Body of pancreas (tissue), 4 donors: Measurements from ENCODE around the gene TNS3. TPM values are rescaled to one million over a fixed set of nuclear protein-coding genes. Genes with fewer than 3 reads are reported as not detected.

Source experiments
- ATAC-seq: fragments of 150-250 bp; one replicate; pipeline ENCODE4 v1.9.1; 2016
- DNase-seq, 4 donors: peaks; one replicate each; pipeline ENCODE4 v3.0.0-alpha.2; 2019
- H3K27ac ChIP-seq, 4 donors: fragments of 200-600 bp; sonication (generic); 1 replicate in 3 of 4; 2 replicates in 1 of 4; pipeline versions ENCODE4 v1.5.1 to v1.6.1; 2016 to 2019; ENCODE audit warnings: mild to moderate bottlenecking in 1 of 4, mixed read lengths in 1 of 4, moderate library complexity in 1 of 4
- H3K27me3 ChIP-seq, 2 donors: fragments of 200-600 bp; sonication (generic); one replicate each; pipeline ENCODE4 v1.6.0; 2016; ENCODE audit warnings: mild to moderate bottlenecking in 1 of 2
- H3K36me3 ChIP-seq, 2 donors: fragments of 200-600 bp; sonication (generic); replicated peaks in 1 of 2; 2 replicates each; pipeline ENCODE4 v1.5.1; 2016; ENCODE audit warnings: low read depth in 2 of 2; ENCODE audit not compliant: insufficient read depth in 1 of 2
- H3K4me1 ChIP-seq: fragments of 200-600 bp; sonication (generic); one replicate; pipeline ENCODE4 v1.6.0; 2016
- H3K4me3 ChIP-seq, 2 donors: fragments of 200-600 bp; sonication (generic); 1 replicate in 1 of 2; 2 replicates in 1 of 2; pipeline ENCODE4 v1.5.1; 2016 to 2019
- H3K9me3 ChIP-seq, 3 donors: fragments of 200-600 bp; sonication (generic); 1 replicate in 2 of 3; 2 replicates in 1 of 3; pipeline ENCODE4 v1.5.1; 2016
- CTCF ChIP-seq, 7 experiments: fragments of 450-650 bp in 4 of 7; fragments of 200-600 bp in 3 of 7; sonication (generic) in 3 of 7; IDR thresholded peaks; one replicate each; pipeline ENCODE4 v1.5.1; 2016 to 2019; ENCODE audit warnings: antibody characterized with exemption in 7 of 7
- POLR2A ChIP-seq, 3 donors: fragments of 450-650 bp; IDR thresholded peaks; one replicate each; pipeline ENCODE4 v1.6.1; 2016; ENCODE audit warnings: antibody characterized with exemption in 3 of 3, mild to moderate bottlenecking in 2 of 3
- WGBS, 2 donors: methylation state at CpG; one replicate each; pipeline ENCODE4 v1.1.5; 2017; 5-methylcytosine and 5-hydroxymethylcytosine counted together
- intact Hi-C: fragments of 100-400 bp; cut with DNase I; formaldehyde crosslinking; loops from one replicate; pipeline ENCODE4 v1.15.1; 2023
- total RNA-seq, 2 donors: library from RNA; depleted of rRNA; stranded (reverse); fragments of >200 nt; gene quantifications; one replicate each; pipeline ENCODE4 v1.1.0, GENCODE V29; 2016

Gene TNS3
- total RNA-seq, 2 donors from 2014 or later = 100 to 265 TPM

DNA sequence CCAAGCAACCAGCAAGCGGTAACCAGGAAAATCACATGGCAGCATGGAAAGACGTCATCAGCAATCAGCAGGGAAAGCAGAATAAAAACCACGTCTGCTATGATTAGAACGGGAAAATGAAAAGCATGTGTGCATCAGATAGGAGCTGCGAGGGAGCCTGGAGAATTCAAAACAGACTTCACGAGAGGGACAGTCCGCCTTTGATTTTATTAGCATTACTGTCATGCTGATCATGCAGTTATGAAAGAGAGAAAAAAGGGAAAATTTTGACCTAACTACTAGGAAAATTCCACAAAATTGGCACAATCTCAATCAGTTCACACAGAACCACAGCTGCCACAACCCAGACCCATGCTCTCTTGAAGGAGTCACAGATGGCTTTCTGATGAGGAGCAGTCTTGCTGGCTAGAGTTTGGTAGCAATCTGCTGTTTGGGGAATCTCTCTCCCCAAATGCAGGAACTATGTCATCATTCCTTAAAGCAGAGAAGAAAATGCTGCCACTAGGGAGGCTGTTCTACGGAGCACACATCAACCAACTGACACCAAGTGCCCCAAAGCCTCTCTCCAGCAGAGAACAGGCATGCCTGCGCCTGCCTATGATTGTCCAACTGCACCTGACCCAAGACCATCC lies 295.9 kb downstream of the TNS3 start:
- intact Hi-C loops = no loop called here
- DNase-seq = peak in 1 of 4 donors; percentile 29
- H3K4me3 ChIP-seq = no peak overlapping the region
- H3K4me1 ChIP-seq = no peaks in the 10 kb centered on the region
- peak; percentile 12 for ATAC-seq
- H3K27me3 ChIP-seq = no peaks in the 10 kb centered on the region
- no peak overlapping the region for H3K27ac ChIP-seq
- 92 to 95% methylated on average over 8 to 9 of the region's 9 CpGs for WGBS, 2 donors
- H3K36me3 ChIP-seq = peaks cover 20 to 48% of the 10 kb centered on the region in 2 donors
- H3K9me3 ChIP-seq = no peaks in the 10 kb centered on the region
- no peak for TF ChIP-seq POLR2A (IDR thresholded peaks at IDR 0.05)
- no peak for TF ChIP-seq CTCF (IDR thresholded peaks at IDR 0.05)

DNA sequence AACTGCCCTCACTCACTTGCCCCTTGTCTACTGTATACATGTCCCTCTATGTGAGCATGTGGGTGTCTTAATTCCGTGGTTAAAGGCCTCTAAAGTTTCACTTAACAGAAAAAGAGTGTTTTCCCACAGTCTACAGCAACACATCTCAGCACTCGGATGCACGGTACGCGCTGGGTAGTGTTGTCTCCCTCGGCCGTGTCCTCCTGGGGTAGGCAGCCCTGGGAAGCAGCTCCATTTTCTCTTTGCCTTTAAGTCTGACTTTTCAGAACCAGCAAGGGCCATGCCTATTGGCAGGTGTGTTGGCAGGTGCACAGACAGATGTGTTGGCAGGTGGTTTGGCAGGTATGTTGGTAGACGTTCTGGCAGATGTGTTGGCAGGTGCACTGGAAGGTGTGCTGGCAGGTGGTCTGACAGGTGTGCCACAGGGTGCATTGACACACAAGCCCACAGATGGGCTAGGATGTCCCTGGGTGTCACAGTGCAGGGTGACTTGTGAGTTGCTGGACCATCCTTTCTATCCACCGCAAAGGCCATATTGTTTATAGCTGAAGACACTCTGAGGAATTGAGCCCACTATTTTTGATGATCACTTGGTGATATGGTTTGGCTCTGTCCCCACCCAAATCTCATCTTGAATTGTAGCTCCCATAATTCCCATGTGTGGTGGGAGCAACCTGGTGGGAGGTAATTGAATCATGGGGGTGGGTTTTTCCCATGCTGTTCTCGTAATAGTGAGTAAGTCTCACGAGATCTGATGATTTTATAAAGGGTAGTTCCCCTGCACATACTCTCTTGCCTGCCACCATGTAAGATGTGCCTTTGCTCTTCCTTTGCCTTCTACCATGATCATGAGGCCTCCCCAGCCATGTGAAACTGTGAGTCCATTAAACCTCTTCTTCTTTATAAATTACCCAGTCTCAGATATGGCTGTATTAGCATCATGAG lies 296.9 kb downstream of the TNS3 start:
- Histone ChIP-seq H3K27me3 (no peaks in the 10 kb centered on the region), H3K4me3 (no peak overlapping the region), H3K27ac (no peak overlapping the region), H3K9me3 (no peaks in the 10 kb centered on the region), H3K4me1 (no peaks in the 10 kb centered on the region), H3K36me3 (peaks cover 20 to 53% of the 10 kb centered on the region in 2 donors)
- ATAC-seq (no peak), DNase-seq (no peak)
- TF ChIP-seq CTCF (IDR thresholded peaks at IDR 0.05) (no peak), POLR2A (IDR thresholded peaks at IDR 0.05) (no peak)
- WGBS, 2 donors = 90% methylated on average over 11 of the region's 11 CpGs
- intact Hi-C loops = no loop called here

GRCh38 chr7:47283497-47284131 lies 298.3 kb downstream of the TNS3 start:
- TF ChIP-seq CTCF (IDR thresholded peaks at IDR 0.05) = no peak
- TF ChIP-seq POLR2A (IDR thresholded peaks at IDR 0.05) = no peak
- Histone ChIP-seq H3K27ac (no peak overlapping the region), H3K27me3 (no peaks in the 10 kb centered on the region), H3K4me1 (no peaks in the 10 kb centered on the region), H3K9me3 (no peaks in the 10 kb centered on the region), H3K36me3 (peaks cover 20 to 51% of the 10 kb centered on the region in 2 donors), H3K4me3 (no peak overlapping the region)
- intact Hi-C loops = no loop called here
- peak in 3 of 4 donors; percentile 35 to 38 (median 37) for DNase-seq
- WGBS, 2 donors = 71 to 75% methylated on average over 10 of the region's 10 CpGs
- ATAC-seq = peak; percentile 43

GRCh38 chr7:47282790-47283496 lies 299.0 kb downstream of the TNS3 start:
- H3K36me3 ChIP-seq = peaks cover 20 to 46% of the 10 kb centered on the region in 2 donors
- H3K27ac ChIP-seq = no peak overlapping the region
- no peaks in the 10 kb centered on the region for H3K27me3 ChIP-seq
- DNase-seq (no peak), ATAC-seq (no peak)
- no peak for TF ChIP-seq POLR2A (IDR thresholded peaks at IDR 0.05)
- no peak for TF ChIP-seq CTCF (IDR thresholded peaks at IDR 0.05)
- H3K4me3 ChIP-seq = no peak overlapping the region
- intact Hi-C loops = no loop called here
- H3K9me3 ChIP-seq = no peaks in the 10 kb centered on the region
- no peaks in the 10 kb centered on the region for H3K4me1 ChIP-seq
- 77 to 78% methylated on average over 7 to 9 of the region's 9 CpGs for WGBS, 2 donors
